ENCODE measurements around the gene RBX1.

The RBX1 gene

DNA sequence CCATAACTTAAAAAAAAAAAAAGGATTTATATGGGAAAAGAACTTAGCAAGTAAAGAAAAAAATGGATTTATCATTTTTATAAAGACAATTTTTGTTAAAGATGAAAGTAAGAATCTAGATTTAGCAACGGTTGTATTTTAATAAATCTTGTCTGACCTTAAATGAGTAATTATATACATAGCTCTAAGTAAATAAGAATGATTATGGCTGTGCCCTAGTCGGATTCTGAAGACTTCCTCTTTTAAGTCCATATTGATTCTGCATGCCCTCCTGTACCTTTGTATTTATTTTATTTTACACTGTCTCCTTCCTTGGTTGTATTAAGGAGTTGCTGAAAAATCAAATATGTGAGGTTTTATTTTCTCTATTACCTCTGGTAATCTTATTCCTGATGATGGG is 7.1 kb downstream of the RBX1 start:
- no peak overlapping the region for H2BK120ac ChIP-seq (ENCODE audit: insufficient read depth, low read length, poor library complexity)
- no peak for DNase-seq
- H3K18ac ChIP-seq (ENCODE audit: low read length): no peak overlapping the region
- no peak overlapping the region for H3K4me3 ChIP-seq (ENCODE audit: low read depth, low read length)
- H3K36me3 ChIP-seq (ENCODE audit: control insufficient read depth in 1 of 2, insufficient read depth in 2 of 2, low read length in 2 of 2): peaks cover 31 to 36% of the 10 kb centered on the region in 2 experiments
- no peaks in the 10 kb centered on the region for H3K9me3 ChIP-seq (ENCODE audit: insufficient read depth, low read depth, low read length)
- H3K27ac ChIP-seq (ENCODE audit: low read depth, low read length): no peak overlapping the region
- no peak overlapping the region for H3K9ac ChIP-seq (ENCODE audit: low read length)
- no CpG with 5 or more reads among the region's 2 CpGs for WGBS (ENCODE audit: extremely low coverage, insufficient coverage, insufficient read length)
- H3K4me2 ChIP-seq (ENCODE audit: low read length): no peak overlapping the region
- H3K14ac ChIP-seq (ENCODE audit: low read length): no peak overlapping the region
- no peak overlapping the region for H2AFZ ChIP-seq (ENCODE audit: insufficient read depth, low read length, poor library complexity)
- no peak overlapping the region for H2BK5ac ChIP-seq (ENCODE audit: low read depth, low read length, poor library complexity)
- no peaks in the 10 kb centered on the region for H3K27me3 ChIP-seq (ENCODE audit: insufficient read depth, low read length)
- H4K12ac ChIP-seq (ENCODE audit: low read depth, low read length): no peak overlapping the region
- H3K79me2 ChIP-seq (ENCODE audit: control insufficient read depth, insufficient read depth, low read length, poor library complexity): peaks cover 5% of the 10 kb centered on the region
- no peak overlapping the region for H4K8ac ChIP-seq (ENCODE audit: low read depth, low read length)
- H3K4me1 ChIP-seq (ENCODE audit: control insufficient read depth in 1 of 2, insufficient read depth in 2 of 2, low read length in 2 of 2): peaks cover 0 to 3% of the 10 kb centered on the region in 2 experiments
- no peak overlapping the region for H2AK5ac ChIP-seq (ENCODE audit: low read length)
- no peaks in the 10 kb centered on the region for H3K79me1 ChIP-seq (ENCODE audit: low read length)
- H3K23ac ChIP-seq (ENCODE audit: low read length): no peak overlapping the region
- no peak overlapping the region for H3K4ac ChIP-seq (ENCODE audit: low read depth, low read length)
- no peak overlapping the region for H4K91ac ChIP-seq (ENCODE audit: low read depth, low read length)
- no peak overlapping the region for H2BK12ac ChIP-seq (ENCODE audit: low read length)

DNA sequence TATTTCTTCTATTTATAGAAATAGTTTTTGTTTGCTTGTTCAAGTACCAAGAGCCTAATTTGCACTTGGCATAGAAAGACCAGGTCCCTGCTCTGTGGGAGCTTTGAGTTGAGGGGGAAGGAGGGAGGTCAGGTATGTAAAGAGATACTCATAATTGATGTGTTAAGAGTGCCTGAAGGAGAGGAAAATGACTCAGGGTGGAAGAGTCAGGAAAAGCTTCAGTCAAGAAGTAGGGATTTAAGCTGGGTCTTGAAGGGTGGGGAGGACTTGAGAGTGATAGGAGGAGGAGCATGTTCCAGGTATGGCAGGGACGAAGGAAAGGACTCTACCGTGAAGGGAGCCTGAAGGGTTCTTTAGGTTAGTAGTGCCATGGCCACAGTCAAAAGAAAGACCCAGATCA is 9.0 kb downstream of the RBX1 start:
- no peak overlapping the region for H3K4me2 ChIP-seq (ENCODE audit: low read length)
- H2AFZ ChIP-seq (ENCODE audit: insufficient read depth, low read length, poor library complexity): no peak overlapping the region
- no peak overlapping the region for H4K12ac ChIP-seq (ENCODE audit: low read depth, low read length)
- H4K8ac ChIP-seq (ENCODE audit: low read depth, low read length): no peak overlapping the region
- no peaks in the 10 kb centered on the region for H3K9me3 ChIP-seq (ENCODE audit: insufficient read depth, low read depth, low read length)
- no peaks in the 10 kb centered on the region for H3K4me1 ChIP-seq (ENCODE audit: control insufficient read depth in 1 of 2, insufficient read depth in 2 of 2, low read length in 2 of 2)
- no peak overlapping the region for H3K4me3 ChIP-seq (ENCODE audit: low read depth, low read length)
- no CpG with 5 or more reads among the region's 2 CpGs for WGBS (ENCODE audit: extremely low coverage, insufficient coverage, insufficient read length)
- peaks cover 36% of the 10 kb centered on the region in 2 experiments for H3K36me3 ChIP-seq (ENCODE audit: control insufficient read depth in 1 of 2, insufficient read depth in 2 of 2, low read length in 2 of 2)
- no peaks in the 10 kb centered on the region for H3K79me1 ChIP-seq (ENCODE audit: low read length)
- no peak overlapping the region for H3K9ac ChIP-seq (ENCODE audit: low read length)
- no peak overlapping the region for H2BK5ac ChIP-seq (ENCODE audit: low read depth, low read length, poor library complexity)
- H4K91ac ChIP-seq (ENCODE audit: low read depth, low read length): no peak overlapping the region
- H2AK5ac ChIP-seq (ENCODE audit: low read length): no peak overlapping the region
- H3K79me2 ChIP-seq (ENCODE audit: control insufficient read depth, insufficient read depth, low read length, poor library complexity): peaks cover 3% of the 10 kb centered on the region
- H3K4ac ChIP-seq (ENCODE audit: low read depth, low read length): no peak overlapping the region
- no peaks in the 10 kb centered on the region for H3K27me3 ChIP-seq (ENCODE audit: insufficient read depth, low read length)
- no peak overlapping the region for H2BK12ac ChIP-seq (ENCODE audit: low read length)
- no peak overlapping the region for H3K18ac ChIP-seq (ENCODE audit: low read length)
- no peak overlapping the region for H3K14ac ChIP-seq (ENCODE audit: low read length)
- no peak overlapping the region for H2BK120ac ChIP-seq (ENCODE audit: insufficient read depth, low read length, poor library complexity)
- no peak overlapping the region for H3K27ac ChIP-seq (ENCODE audit: low read depth, low read length)
- no peak overlapping the region for H3K23ac ChIP-seq (ENCODE audit: low read length)
- DNase-seq: peak in 1 of 2 donors; percentile 25

DNA sequence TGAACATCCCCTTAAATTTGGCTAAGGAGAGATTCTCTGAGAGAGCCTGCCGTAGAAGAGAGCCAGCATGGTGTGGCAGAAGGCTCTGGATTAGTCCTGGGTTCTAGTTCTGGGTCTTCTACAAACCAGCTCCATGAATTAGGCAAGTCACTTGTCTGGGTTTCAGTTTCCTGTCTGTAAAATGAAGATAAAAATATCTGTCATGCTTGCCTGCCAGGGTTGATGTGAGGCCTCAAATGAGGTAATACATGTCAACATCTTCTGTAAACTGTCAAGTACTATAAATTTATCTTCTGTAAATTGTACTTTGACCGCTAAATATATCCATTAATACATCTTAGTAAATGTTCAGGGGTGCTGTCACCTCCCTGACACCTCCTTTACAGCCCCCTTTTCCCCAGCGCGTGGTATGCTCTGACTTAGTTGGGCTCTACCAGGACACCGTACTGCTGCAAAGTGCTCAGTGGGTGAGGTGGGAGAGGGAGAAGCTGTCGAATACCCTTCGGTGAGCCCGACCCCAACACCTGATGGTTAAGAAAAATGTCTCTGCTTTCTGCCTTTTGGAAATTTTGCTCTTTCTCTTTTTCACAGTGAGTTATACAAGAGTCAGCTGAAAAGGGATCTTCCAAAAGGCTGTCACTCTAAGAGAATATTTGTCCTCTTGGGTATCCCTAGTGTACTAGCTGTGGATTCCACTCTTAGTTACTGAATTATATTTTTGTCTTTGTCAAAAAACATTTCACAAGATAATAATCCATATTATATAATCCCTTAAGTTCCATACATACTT is 15.0 kb downstream of the RBX1 start:
- peak overlapping the region; percentile 75 for H3K4ac ChIP-seq (ENCODE audit: low read depth, low read length)
- H3K23ac ChIP-seq (ENCODE audit: low read length): no peak overlapping the region
- H4K91ac ChIP-seq (ENCODE audit: low read depth, low read length): no peak overlapping the region
- H3K9ac ChIP-seq (ENCODE audit: low read length): no peak overlapping the region
- H2AFZ ChIP-seq (ENCODE audit: insufficient read depth, low read length, poor library complexity): no peak overlapping the region
- H3K36me3 ChIP-seq (ENCODE audit: control insufficient read depth in 1 of 2, insufficient read depth in 2 of 2, low read length in 2 of 2): peaks cover 42 to 52% of the 10 kb centered on the region in 2 experiments
- no peaks in the 10 kb centered on the region for H3K4me1 ChIP-seq (ENCODE audit: control insufficient read depth in 1 of 2, insufficient read depth in 2 of 2, low read length in 2 of 2)
- no peak overlapping the region for H2AK5ac ChIP-seq (ENCODE audit: low read length)
- H3K9me3 ChIP-seq (ENCODE audit: insufficient read depth, low read depth, low read length): no peaks in the 10 kb centered on the region
- WGBS (ENCODE audit: extremely low coverage, insufficient coverage, insufficient read length): no CpG with 5 or more reads among the region's 8 CpGs
- no peaks in the 10 kb centered on the region for H3K79me2 ChIP-seq (ENCODE audit: control insufficient read depth, insufficient read depth, low read length, poor library complexity)
- no peak overlapping the region for H3K27ac ChIP-seq (ENCODE audit: low read depth, low read length)
- H3K79me1 ChIP-seq (ENCODE audit: low read length): no peaks in the 10 kb centered on the region
- H3K27me3 ChIP-seq (ENCODE audit: insufficient read depth, low read length): no peaks in the 10 kb centered on the region
- H3K4me3 ChIP-seq (ENCODE audit: low read depth, low read length): no peak overlapping the region
- H4K12ac ChIP-seq (ENCODE audit: low read depth, low read length): no peak overlapping the region
- H3K4me2 ChIP-seq (ENCODE audit: low read length): no peak overlapping the region
- H2BK5ac ChIP-seq (ENCODE audit: low read depth, low read length, poor library complexity): no peak overlapping the region
- no peak overlapping the region for H4K8ac ChIP-seq (ENCODE audit: low read depth, low read length)
- no peak for DNase-seq
- no peak overlapping the region for H2BK120ac ChIP-seq (ENCODE audit: insufficient read depth, low read length, poor library complexity)
- H3K14ac ChIP-seq (ENCODE audit: low read length): no peak overlapping the region
- no peak overlapping the region for H2BK12ac ChIP-seq (ENCODE audit: low read length)
- no peak overlapping the region for H3K18ac ChIP-seq (ENCODE audit: low read length)

DNA sequence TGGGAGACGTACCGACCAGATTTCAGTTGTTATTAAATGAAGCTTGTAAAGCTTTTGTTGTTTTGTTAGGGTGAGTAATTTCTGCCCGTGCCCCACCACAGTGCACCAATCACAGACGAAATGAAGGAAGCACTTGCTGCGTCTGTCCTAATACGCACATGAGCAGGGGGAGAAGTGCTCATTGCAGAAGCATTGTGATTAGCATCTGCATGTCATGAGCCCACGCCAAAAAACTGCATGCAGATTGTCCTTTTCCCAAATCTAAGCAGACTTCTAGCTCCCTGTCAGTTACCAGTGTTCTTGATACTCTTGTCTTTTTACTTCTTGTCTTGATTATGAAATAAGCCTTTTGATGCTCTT is 15.5 kb downstream of the RBX1 start:
- Histone ChIP-seq H2BK12ac (ENCODE audit: low read length) (no peak overlapping the region), H2BK120ac (ENCODE audit: insufficient read depth, low read length, poor library complexity) (no peak overlapping the region), H4K8ac (ENCODE audit: low read depth, low read length) (no peak overlapping the region), H4K91ac (ENCODE audit: low read depth, low read length) (no peak overlapping the region), H3K9me3 (ENCODE audit: insufficient read depth, low read depth, low read length) (no peaks in the 10 kb centered on the region), H3K4me2 (ENCODE audit: low read length) (no peak overlapping the region), H3K4ac (ENCODE audit: low read depth, low read length) (no peak overlapping the region), H3K9ac (ENCODE audit: low read length) (no peak overlapping the region), H2BK5ac (ENCODE audit: low read depth, low read length, poor library complexity) (no peak overlapping the region), H3K27me3 (ENCODE audit: insufficient read depth, low read length) (no peaks in the 10 kb centered on the region), H3K27ac (ENCODE audit: low read depth, low read length) (no peak overlapping the region), H3K23ac (ENCODE audit: low read length) (no peak overlapping the region), H3K14ac (ENCODE audit: low read length) (no peak overlapping the region), H3K36me3 (ENCODE audit: control insufficient read depth in 1 of 2, insufficient read depth in 2 of 2, low read length in 2 of 2) (peaks cover 39 to 50% of the 10 kb centered on the region in 2 experiments), H2AK5ac (ENCODE audit: low read length) (no peak overlapping the region), H3K4me1 (ENCODE audit: control insufficient read depth in 1 of 2, insufficient read depth in 2 of 2, low read length in 2 of 2) (no peaks in the 10 kb centered on the region), H3K79me2 (ENCODE audit: control insufficient read depth, insufficient read depth, low read length, poor library complexity) (no peaks in the 10 kb centered on the region), H2AFZ (ENCODE audit: insufficient read depth, low read length, poor library complexity) (no peak overlapping the region), H3K79me1 (ENCODE audit: low read length) (no peaks in the 10 kb centered on the region), H3K18ac (ENCODE audit: low read length) (no peak overlapping the region), H3K4me3 (ENCODE audit: low read depth, low read length) (no peak overlapping the region), H4K12ac (ENCODE audit: low read depth, low read length) (no peak overlapping the region)
- WGBS (ENCODE audit: extremely low coverage, insufficient coverage, insufficient read length): no CpG with 5 or more reads among the region's 7 CpGs
- peak in 1 of 2 donors; percentile 4 for DNase-seq
